ENCODE data around the gene KDM4C. TPM values are rescaled to one million over a fixed set of nuclear protein-coding genes. Genes with fewer than 3 reads are reported as not detected.

KDM4C gene
- total RNA-seq, 4 donors from 2014 or later, result 39.0 to 113 (median 43.9) TPM

GRCh38 chr9:6816581-6816980 lies 58.8 kb downstream of the KDM4C start:
- TF ChIP-seq POLR2AphosphoS5 (IDR thresholded peaks at IDR 0.05) (no peak), CTCF (IDR thresholded peaks at IDR 0.05) (no peak), POLR2A (IDR thresholded peaks at IDR 0.05) (no peak), EP300 (IDR thresholded peaks at IDR 0.05) (no peak)
- H3K27me3 ChIP-seq, result no peaks in the 10 kb centered on the region
- peaks cover 10% of the 10 kb centered on the region for H3K36me3 ChIP-seq
- H3K4me1 ChIP-seq, result no peaks in the 10 kb centered on the region
- DNase-seq (ENCODE audit: low spot score in 2 of 2), result no peak
- no peak overlapping the region for H3K4me3 ChIP-seq
- no peak overlapping the region for H3K27ac ChIP-seq
- no peaks in the 10 kb centered on the region for H3K9me3 ChIP-seq
- WGBS, result 89% methylated on average over 3 of the region's 3 CpGs

GRCh38 chr9:6818292-6818922 lies 60.6 kb downstream of the KDM4C start:
- no peak for DNase-seq (ENCODE audit: low spot score in 2 of 2)
- WGBS, result 86% methylated on average over 4 of the region's 4 CpGs
- Histone ChIP-seq H3K27me3 (no peaks in the 10 kb centered on the region), H3K4me1 (no peaks in the 10 kb centered on the region), H3K4me3 (no peak overlapping the region), H3K27ac (no peak overlapping the region), H3K9me3 (no peaks in the 10 kb centered on the region), H3K36me3 (peaks cover 13% of the 10 kb centered on the region)
- no peak for TF ChIP-seq CTCF (IDR thresholded peaks at IDR 0.05)

GRCh38 chr9:6819112-6819511 lies 61.3 kb downstream of the KDM4C start:
- DNase-seq (ENCODE audit: low spot score in 2 of 2), result no peak
- peaks cover 17% of the 10 kb centered on the region for H3K36me3 ChIP-seq
- TF ChIP-seq POLR2A (IDR thresholded peaks at IDR 0.05) (no peak), POLR2AphosphoS5 (IDR thresholded peaks at IDR 0.05) (no peak), EP300 (IDR thresholded peaks at IDR 0.05) (no peak), CTCF (IDR thresholded peaks at IDR 0.05) (no peak)
- 95% methylated on average over 2 of the region's 2 CpGs for WGBS
- no peak overlapping the region for H3K4me3 ChIP-seq
- H3K4me1 ChIP-seq, result no peaks in the 10 kb centered on the region
- no peaks in the 10 kb centered on the region for H3K27me3 ChIP-seq
- no peak overlapping the region for H3K27ac ChIP-seq
- no peaks in the 10 kb centered on the region for H3K9me3 ChIP-seq

- Histone ChIP-seq H3K27me3 (no peaks in the 10 kb centered on the region), H3K9me3 (no peaks in the 10 kb centered on the region), H3K4me3 (no peak overlapping the region), H3K27ac (no peak overlapping the region), H3K4me1 (no peaks in the 10 kb centered on the region), H3K36me3 (peaks cover 15% of the 10 kb centered on the region)
- DNase-seq (ENCODE audit: low spot score in 2 of 2), result no peak
- TF ChIP-seq POLR2A (IDR thresholded peaks at IDR 0.05) (no peak), POLR2AphosphoS5 (IDR thresholded peaks at IDR 0.05) (no peak), CTCF (IDR thresholded peaks at IDR 0.05) (no peak), EP300 (IDR thresholded peaks at IDR 0.05) (no peak)
- 92% methylated on average over 3 of the region's 3 CpGs for WGBS
Observed at GRCh38 chr9:6819529-6819928, 61.8 kb downstream of the KDM4C start.

GRCh38 chr9:6822696-6823095 lies 64.9 kb downstream of the KDM4C start:
- no peak for TF ChIP-seq POLR2AphosphoS5 (IDR thresholded peaks at IDR 0.05)
- TF ChIP-seq EP300 (IDR thresholded peaks at IDR 0.05), result no peak
- no peak for TF ChIP-seq POLR2A (IDR thresholded peaks at IDR 0.05)
- no peak for TF ChIP-seq CTCF (IDR thresholded peaks at IDR 0.05)

More at GRCh38 chr9:6822696-6823095, 64.9 kb downstream of the KDM4C start:
- Histone ChIP-seq H3K36me3 (peaks cover 7% of the 10 kb centered on the region), H3K9me3 (no peaks in the 10 kb centered on the region), H3K27ac (no peak overlapping the region), H3K4me1 (no peaks in the 10 kb centered on the region), H3K4me3 (no peak overlapping the region), H3K27me3 (no peaks in the 10 kb centered on the region)
- 88% methylated on average over 3 of the region's 3 CpGs for WGBS
- DNase-seq (ENCODE audit: low spot score in 2 of 2), result no peak
